Measurements from ENCODE around the gene KCMF1.

The KCMF1 gene

DNA sequence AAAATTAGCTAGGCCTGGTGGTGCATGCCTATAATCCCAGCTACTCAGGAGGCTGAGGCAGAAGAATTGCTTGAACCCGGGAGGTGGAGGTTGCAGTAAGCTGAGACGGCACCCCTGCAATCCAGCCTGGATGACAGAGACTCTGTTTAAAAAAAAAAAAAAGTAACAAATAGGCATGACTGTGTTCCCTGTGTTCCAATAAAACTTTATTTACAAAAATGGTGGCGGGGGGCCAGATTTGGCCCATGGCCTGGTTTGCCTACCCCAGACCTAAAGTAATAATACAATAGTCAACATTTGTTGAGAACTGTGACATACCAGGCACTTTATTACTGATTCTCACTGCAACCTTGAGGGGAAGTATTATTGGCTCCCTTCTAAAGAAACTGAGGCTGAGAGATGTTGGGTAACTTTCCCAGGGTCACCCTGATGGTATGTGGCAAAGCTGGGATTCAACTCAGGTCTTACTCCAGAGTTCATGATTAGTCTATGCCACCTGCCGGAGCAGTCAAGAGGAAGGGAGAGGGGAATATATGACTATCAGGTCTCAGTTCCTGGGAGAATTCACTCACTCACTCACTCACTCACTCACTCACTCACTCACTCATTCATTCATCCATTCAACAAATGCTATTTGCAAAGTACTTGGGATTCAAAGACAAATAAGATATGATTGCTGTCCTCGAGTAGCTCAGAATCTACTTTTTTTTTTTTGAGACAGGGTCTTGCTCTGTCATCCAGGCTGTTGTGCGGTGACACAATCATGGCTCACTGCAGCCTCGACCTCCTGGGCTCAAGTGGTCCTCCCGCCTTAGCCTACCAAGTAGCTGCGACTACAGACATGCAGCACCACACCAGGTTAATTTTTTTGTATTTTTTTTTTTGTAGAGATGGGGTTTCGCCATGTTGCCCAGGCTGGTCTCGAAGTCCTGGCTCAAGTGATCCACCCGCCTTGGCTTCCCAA lies 14.3 kb upstream of the KCMF1 start:
- 0 out of 2 replicates have a peak, but pooled peaks cover 2% of the 10 kb centered on the region for H3K36me3 ChIP-seq (ENCODE audit: low read length)
- no peak overlapping the region for H3K4me2 ChIP-seq (ENCODE audit: low read depth, low read length, poor library complexity, severe bottlenecking)
- no peaks in the 10 kb centered on the region for H3K79me2 ChIP-seq (ENCODE audit: insufficient read depth, low read length)
- no peaks in the 10 kb centered on the region for H3K9me2 ChIP-seq (replicated peaks; ENCODE audit: insufficient read depth, low read length)
- no peak overlapping the region for H3K9ac ChIP-seq (ENCODE audit: low read length)
- H3F3A ChIP-seq (ENCODE audit: insufficient read depth) = peaks cover 10% of the 10 kb centered on the region; the same call in 1 of the 2 replicates
- H3K9me3 ChIP-seq (ENCODE audit: insufficient read depth, low read length) = no peaks in the 10 kb centered on the region
- no peak overlapping the region for H3K4me3 ChIP-seq (ENCODE audit: insufficient read depth, low read length, poor library complexity, severe bottlenecking)
- no peaks in the 10 kb centered on the region for H4K20me1 ChIP-seq (ENCODE audit: low read depth, low read length)
- H3K27ac ChIP-seq (ENCODE audit: low read depth, low read length) = no peak overlapping the region
- TF ChIP-seq, protein P1, sequence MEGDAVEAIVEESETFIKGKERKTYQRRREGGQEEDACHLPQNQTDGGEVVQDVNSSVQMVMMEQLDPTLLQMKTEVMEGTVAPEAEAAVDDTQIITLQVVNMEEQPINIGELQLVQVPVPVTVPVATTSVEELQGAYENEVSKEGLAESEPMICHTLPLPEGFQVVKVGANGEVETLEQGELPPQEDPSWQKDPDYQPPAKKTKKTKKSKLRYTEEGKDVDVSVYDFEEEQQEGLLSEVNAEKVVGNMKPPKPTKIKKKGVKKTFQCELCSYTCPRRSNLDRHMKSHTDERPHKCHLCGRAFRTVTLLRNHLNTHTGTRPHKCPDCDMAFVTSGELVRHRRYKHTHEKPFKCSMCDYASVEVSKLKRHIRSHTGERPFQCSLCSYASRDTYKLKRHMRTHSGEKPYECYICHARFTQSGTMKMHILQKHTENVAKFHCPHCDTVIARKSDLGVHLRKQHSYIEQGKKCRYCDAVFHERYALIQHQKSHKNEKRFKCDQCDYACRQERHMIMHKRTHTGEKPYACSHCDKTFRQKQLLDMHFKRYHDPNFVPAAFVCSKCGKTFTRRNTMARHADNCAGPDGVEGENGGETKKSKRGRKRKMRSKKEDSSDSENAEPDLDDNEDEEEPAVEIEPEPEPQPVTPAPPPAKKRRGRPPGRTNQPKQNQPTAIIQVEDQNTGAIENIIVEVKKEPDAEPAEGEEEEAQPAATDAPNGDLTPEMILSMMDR (IDR thresholded peaks at IDR 0.05; ENCODE audit: insufficient read depth, low read length, poor library complexity, severe bottlenecking) = no peak
- no peak for TF ChIP-seq EZH2phosphoT487 (conservative IDR thresholded peaks at IDR 0.05; ENCODE audit: low read length)
- no peaks in the 10 kb centered on the region for H3K27me3 ChIP-seq (ENCODE audit: low read length)
- no peak overlapping the region for H2AFZ ChIP-seq (ENCODE audit: low read depth, low read length, severe bottlenecking)

DNA sequence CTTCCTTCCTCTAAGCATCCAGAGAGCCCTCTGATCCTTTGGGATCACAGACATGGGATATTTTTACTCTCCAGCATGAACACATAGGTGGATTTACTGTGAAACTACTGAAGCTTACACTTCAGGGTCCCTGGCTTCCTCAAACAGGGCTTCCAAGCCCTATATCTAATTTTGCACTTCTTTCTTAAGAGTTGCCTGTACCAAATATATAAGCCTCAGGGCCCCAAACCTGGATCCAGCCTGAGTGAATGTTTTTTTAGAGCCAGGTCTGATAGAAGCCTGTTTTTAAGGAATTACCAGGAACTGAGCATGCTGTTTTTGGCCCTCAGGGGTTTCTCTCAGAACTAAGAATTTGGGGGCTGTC lies 13.2 kb upstream of the KCMF1 start:
- no peaks in the 10 kb centered on the region for H3K9me2 ChIP-seq (replicated peaks; ENCODE audit: insufficient read depth, low read length)
- no peak overlapping the region for H2AFZ ChIP-seq (ENCODE audit: low read depth, low read length, severe bottlenecking)
- H3K36me3 ChIP-seq (ENCODE audit: low read length) = peaks cover 8% of the 10 kb centered on the region; the same call in 1 of the 2 replicates
- H3K27ac ChIP-seq (ENCODE audit: low read depth, low read length) = no peak overlapping the region
- no peak overlapping the region for H3K9ac ChIP-seq (ENCODE audit: low read length)
- no peaks in the 10 kb centered on the region for H4K20me1 ChIP-seq (ENCODE audit: low read depth, low read length)
- H3K9me3 ChIP-seq (ENCODE audit: insufficient read depth, low read length) = no peaks in the 10 kb centered on the region
- no peak overlapping the region for H3K4me2 ChIP-seq (ENCODE audit: low read depth, low read length, poor library complexity, severe bottlenecking)
- TF ChIP-seq, protein P1 (IDR thresholded peaks at IDR 0.05; ENCODE audit: insufficient read depth, low read length, poor library complexity, severe bottlenecking) = no peak
- no peak for TF ChIP-seq EZH2phosphoT487 (conservative IDR thresholded peaks at IDR 0.05; ENCODE audit: low read length)
- H3F3A ChIP-seq (ENCODE audit: insufficient read depth) = peaks cover 10% of the 10 kb centered on the region; the same call in 1 of the 2 replicates
- no peaks in the 10 kb centered on the region for H3K27me3 ChIP-seq (ENCODE audit: low read length)
- no peak overlapping the region for H3K4me3 ChIP-seq (ENCODE audit: insufficient read depth, low read length, poor library complexity, severe bottlenecking)
- 0 out of 2 replicates have a peak, but pooled peaks cover 6% of the 10 kb centered on the region for H3K79me2 ChIP-seq (ENCODE audit: insufficient read depth, low read length)

DNA sequence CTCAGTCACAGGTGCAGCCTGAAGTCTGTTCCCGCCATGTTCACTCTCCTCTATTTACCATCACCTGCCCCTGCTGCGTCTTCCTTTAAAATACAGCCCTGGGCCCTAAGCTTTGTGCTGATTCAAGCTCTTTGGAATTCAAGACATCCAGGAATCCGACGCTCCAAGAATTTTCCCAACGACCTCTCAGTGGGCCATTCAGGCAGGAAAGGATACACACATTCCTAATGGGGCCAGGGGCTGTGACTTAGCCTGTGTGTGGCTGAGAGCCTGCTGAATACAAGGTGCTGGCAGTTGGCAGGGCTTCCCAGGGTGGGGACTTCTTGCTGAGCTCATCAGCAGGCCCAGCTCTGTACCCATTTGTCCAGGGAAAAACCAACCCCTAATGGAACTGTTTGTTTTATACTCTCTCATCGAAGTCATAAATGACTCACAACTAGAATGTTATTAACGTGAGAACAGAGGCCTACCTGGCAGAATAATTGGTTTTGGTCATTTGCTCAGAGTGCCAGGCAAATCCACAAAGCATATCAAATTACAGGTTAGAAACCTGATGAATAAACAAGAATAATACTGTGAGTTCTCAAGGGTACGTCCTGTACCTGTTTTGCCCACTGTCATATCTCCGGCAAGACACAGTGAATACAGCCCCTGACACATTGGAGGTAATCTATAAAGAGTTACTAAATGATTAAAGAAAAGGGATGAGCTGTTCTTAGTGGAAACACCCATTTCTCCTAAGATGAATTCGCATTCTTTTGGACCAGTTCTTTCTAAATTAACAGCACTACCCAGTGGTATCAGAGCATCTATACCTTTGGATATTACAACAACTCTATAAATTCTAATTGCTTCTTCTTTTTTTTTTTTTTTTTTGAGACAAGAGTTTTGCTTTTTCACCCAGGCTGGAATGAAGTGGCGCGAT lies 12.6 kb upstream of the KCMF1 start:
- Histone ChIP-seq H3K27ac (ENCODE audit: low read depth, low read length) (no peak overlapping the region), H3K4me3 (ENCODE audit: insufficient read depth, low read length, poor library complexity, severe bottlenecking) (no peak overlapping the region), H2AFZ (ENCODE audit: low read depth, low read length, severe bottlenecking) (no peak overlapping the region), H3K79me2 (ENCODE audit: insufficient read depth, low read length) (0 out of 2 replicates have a peak, but pooled peaks cover 6% of the 10 kb centered on the region), H3K27me3 (ENCODE audit: low read length) (no peaks in the 10 kb centered on the region), H4K20me1 (ENCODE audit: low read depth, low read length) (no peaks in the 10 kb centered on the region), H3K4me2 (ENCODE audit: low read depth, low read length, poor library complexity, severe bottlenecking) (no peak overlapping the region), H3K9me3 (ENCODE audit: insufficient read depth, low read length) (no peaks in the 10 kb centered on the region), H3K36me3 (ENCODE audit: low read length) (peaks cover 9% of the 10 kb centered on the region; the same call in 1 of the 2 replicates), H3K9me2 (replicated peaks; ENCODE audit: insufficient read depth, low read length) (no peaks in the 10 kb centered on the region), H3F3A (ENCODE audit: insufficient read depth) (peaks cover 10% of the 10 kb centered on the region; the same call in 1 of the 2 replicates), H3K9ac (ENCODE audit: low read length) (no peak overlapping the region)
- TF ChIP-seq, protein P1 (IDR thresholded peaks at IDR 0.05; ENCODE audit: insufficient read depth, low read length, poor library complexity, severe bottlenecking) = no peak
- no peak for TF ChIP-seq EZH2phosphoT487 (conservative IDR thresholded peaks at IDR 0.05; ENCODE audit: low read length)
